ENCODE results near the gene AP3S2.
"Not testable (repeated sequence)": the region's sequence is repeated elsewhere in the genome, so short reads cannot be mapped to it uniquely, and the experiment has no call there.

Gene AP3S2

DNA sequence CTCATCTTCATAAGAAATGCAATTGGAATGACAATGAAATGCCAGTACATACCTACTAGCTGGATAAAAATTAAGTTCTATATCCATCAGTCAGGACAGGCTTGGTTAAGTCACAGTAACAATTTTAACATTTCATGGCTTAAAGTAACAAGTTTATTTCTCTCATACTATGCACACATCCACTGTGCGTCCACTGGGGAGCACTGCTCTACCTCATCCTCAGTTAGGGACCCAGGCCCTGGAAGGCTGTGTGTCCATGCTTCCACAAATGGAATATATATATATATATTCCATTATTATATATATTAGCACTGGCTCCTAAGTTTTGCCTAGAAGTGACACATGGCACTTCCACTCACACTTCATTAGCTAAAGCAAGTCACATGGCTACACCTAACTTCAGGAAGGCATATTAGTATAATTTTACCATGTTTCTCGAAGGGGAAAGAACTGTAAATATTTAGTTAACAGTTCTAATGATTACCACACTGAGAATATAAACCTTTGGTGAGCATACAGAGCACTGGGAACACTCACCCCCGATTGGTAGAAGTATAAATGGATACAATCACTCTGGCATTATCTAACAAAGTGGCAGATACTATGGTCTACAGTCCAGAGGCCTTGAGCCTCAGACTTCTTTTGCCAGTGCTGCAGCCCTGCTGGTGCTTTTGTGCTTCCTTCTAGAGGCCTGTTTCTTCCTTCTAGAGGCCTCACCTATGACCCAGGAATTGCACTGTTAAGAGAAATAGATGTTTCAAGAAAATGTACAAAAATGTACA lies 28.6 kb downstream of the AP3S2 start:
- no peak for TF ChIP-seq ZNF274 (IDR thresholded peaks at IDR 0.05; ENCODE audit: low read depth, low read length)
- no peak overlapping the region for H3K4me3 ChIP-seq (ENCODE audit: low read length)

DNA sequence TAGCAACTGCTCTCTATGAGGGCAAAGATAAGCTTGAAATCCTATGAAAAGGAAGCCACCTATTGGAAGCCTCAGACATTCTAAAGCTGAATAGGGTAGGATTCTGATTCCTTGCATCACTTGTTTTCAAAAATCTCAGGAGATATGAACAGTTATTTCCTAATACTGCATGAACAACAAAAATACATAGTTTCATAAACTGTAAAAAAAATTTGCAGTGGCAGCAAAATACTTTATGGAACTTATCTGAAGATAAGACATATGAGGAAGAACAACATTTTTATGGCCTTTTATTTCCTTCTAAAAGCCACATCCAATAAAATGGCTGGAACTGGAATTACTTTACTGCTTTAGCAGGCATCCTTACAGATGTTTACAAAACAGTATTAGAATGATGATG lies 29.9 kb downstream of the AP3S2 start:
- TF ChIP-seq ZNF274 (IDR thresholded peaks at IDR 0.05; ENCODE audit: low read depth, low read length) = no peak
- no peak overlapping the region for H3K4me3 ChIP-seq (ENCODE audit: low read length)

DNA sequence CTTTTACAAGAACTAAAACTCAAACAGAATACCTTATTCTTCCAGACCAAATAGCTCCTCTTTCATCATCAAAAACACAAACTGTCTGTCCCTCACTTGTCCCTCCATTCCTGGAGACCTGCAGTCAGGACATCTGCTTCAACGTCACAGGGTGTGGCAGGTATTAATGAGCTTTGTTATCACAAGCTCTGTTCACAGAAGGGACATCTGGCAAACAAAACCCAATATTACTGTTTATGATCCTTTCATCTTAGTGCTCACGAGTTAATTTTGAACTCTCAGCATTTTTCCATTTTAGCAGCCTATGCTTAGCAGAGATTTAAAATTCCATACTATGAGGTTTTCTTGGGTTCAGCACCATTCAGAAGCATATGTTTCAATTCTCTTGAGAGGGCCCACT lies 32.9 kb downstream of the AP3S2 start:
- H3K4me3 ChIP-seq (ENCODE audit: low read length) = no peak overlapping the region
- TF ChIP-seq ZNF274 (IDR thresholded peaks at IDR 0.05; ENCODE audit: low read depth, low read length) = no peak

DNA sequence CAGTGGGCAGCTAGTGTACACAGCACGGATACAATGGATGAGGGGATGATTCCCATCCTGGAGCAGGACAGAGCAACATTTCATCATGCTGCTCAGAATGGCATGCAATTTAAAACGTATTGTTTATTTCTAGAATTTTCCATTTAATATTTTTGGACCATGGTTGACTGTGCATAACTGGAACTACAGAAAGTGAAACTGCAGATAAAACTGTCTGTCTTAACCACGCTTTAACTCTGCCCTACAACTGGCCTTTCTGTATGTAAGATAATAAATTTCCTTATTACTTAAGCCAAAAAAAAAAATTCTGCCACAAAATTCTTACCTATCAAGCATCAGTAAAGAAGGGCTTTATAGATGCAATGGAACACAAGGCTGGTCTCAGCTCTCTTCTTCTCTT lies 33.4 kb downstream of the AP3S2 start:
- no peak overlapping the region for H3K4me3 ChIP-seq (ENCODE audit: low read length)
- TF ChIP-seq ZNF274 (IDR thresholded peaks at IDR 0.05; ENCODE audit: low read depth, low read length) = no peak

DNA sequence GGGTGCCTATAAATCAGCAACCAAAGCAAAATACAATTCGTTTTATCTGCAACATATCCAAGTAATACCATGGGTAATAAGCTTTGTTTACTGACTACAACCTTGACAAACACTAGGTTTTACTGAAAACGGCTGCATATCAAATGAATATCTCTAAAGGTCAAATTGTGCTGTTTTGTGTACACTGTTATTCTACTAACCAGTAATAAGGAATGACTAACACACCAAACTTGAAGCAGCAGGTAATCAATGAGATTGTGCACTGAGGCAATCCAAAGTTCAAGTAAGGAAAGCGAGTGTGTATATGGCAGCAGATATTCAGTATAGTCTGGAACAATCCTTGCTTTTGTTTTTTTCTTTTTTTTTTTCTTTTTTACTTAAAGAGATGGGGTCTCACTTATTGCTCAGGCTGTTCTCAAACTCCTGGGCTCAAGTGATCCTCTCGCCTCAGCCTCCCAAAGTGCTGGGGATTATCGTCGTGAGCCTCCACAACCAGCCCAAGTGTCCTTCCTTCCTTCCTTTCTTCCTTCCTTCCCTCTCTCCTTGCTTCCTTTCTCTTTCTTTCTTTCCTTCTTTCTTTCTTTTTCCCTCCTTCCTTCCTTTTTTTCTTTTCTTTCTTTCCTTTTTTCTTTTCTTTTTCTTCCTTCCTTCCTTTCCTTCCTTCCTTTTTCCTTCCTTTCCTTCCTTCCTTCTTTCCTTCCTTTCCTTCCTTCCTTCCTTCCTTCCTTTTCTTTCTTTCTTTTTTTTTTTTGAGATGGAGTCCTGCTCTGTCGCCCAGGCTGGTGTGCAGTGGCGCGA lies 34.9 kb downstream of the AP3S2 start:
- no peak overlapping the region for H3K4me3 ChIP-seq (ENCODE audit: low read length)
- no peak for TF ChIP-seq ZNF274 (IDR thresholded peaks at IDR 0.05; ENCODE audit: low read depth, low read length)

DNA sequence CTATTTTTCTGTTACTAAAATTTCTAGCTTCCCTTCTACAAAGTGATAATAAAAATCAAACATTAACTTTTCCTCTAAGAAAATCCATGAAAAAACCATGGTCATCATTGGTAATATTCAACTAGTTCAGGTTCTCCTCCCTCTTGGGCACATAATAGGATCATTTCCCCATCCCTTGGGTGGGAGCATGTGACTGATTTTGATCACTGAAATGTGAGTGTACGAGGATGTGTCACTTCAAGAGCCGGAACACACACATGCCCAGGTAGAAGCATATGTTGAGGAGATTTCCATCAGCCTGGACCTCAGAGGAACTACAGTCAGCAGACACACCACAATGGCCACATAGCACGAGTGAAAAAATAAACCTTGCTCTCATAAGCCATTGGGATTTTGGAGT lies 36.1 kb downstream of the AP3S2 start:
- no peak overlapping the region for H3K4me3 ChIP-seq (ENCODE audit: low read length)
- TF ChIP-seq ZNF274 (IDR thresholded peaks at IDR 0.05; ENCODE audit: low read depth, low read length) = no peak

DNA sequence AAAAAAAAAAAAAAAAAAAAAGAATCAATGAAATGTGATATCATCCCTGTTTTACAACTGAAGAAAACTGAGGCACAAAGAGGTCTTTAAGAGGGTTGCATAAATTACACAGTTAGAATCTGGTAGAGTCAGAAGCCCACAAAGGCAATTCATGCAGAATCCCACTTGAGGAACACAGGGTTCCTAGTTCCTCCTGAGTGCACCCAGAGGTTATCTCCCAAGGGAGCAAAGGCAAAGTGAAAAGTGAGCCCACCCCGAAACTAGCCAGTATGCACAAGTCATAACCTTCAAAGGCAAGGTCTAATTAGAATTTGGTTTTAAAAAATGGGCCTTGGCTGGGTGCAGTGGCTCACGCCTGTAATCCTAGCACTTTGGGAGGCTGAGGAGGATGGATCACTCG lies 37.8 kb downstream of the AP3S2 start:
- no peak overlapping the region for H3K4me3 ChIP-seq (ENCODE audit: low read length)
- TF ChIP-seq ZNF274 (IDR thresholded peaks at IDR 0.05; ENCODE audit: low read depth, low read length) = no peak

DNA sequence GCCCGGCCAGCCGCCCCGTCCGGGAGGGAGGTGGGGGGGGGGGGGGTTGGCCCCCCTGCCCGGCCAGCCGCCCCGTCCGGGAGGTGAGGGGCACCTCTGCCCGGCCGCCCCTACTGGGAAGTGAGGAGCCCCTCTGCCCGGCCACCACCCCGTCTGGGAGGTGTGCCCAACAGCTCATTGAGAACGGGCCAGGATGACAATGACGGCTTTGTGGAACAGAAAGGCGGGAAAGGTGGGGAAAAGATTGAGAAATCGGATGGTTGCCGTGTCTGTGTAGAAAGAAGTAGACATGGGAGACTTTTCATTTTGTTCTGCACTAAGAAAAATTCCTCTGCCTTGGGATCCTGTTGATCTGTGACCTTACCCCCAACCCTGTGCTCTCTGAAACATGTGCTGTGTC lies 38.9 kb downstream of the AP3S2 start:
- H3K4me3 ChIP-seq (ENCODE audit: low read length) = not testable (repeated sequence)

DNA sequence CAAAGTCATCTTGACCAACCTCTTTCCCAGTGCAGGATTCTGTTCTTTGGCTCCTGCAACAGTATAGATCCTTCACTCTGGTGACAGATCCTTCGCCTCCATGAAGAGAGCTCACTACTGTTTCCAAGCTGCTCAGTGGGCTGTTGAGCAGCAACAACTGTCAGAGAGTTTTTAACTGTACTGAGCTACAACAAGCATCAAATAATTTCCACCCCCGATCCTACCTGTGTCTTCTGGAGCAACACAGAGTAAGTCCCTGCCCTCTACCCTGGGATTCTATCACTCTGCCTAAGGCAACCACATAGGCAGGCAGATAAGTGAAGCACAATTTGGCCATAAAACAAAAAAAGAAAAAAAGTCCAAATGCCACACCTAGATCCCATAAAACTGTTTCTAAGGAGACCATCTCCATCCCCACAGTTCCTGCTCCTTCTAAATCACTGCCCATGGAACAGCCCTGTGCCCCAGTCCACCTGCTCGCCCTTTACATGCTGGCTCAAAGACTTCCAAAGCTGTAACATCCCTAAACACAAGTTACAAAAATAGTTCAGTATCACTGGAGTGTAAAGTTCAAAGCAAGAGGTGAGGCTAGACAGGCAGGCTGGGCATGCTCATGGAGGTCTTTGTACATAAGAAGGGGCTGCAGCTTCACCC lies 41.3 kb downstream of the AP3S2 start:
- no peak overlapping the region for H3K4me3 ChIP-seq (ENCODE audit: low read length)
- no peak for TF ChIP-seq ZNF274 (IDR thresholded peaks at IDR 0.05; ENCODE audit: low read depth, low read length)

DNA sequence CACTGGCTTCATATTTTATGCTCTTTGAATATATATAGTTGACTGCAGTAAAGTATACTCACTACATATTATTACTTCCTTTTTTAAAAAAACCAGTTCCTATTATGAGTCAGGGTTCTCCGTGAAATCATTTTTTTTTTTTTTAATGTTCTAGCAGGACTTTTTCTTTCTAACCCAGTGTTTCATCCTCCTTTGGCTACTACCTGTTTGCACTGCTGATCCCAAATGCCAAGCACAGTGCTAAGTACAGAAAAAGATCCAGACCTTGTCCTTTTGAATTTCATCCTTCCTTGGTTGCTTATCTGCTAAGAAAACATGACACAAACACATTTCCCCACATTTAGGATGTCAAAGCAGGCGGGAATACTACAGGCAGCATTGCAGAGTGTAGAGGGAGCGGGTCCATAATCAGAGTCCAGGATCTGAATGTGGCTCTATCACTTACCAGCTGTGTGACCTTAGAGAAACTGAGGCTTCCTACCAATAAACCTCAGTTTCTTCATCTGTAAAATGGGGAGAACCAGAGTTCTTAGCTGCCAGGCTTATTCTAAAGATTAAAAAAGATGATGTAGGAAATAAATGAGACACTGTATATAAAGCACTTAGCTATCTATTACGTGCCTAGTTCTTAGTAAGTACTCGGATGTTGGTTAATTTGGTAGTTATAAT lies 42.0 kb downstream of the AP3S2 start:
- H3K4me3 ChIP-seq (ENCODE audit: low read length) = no peak overlapping the region
- no peak for TF ChIP-seq ZNF274 (IDR thresholded peaks at IDR 0.05; ENCODE audit: low read depth, low read length)

DNA sequence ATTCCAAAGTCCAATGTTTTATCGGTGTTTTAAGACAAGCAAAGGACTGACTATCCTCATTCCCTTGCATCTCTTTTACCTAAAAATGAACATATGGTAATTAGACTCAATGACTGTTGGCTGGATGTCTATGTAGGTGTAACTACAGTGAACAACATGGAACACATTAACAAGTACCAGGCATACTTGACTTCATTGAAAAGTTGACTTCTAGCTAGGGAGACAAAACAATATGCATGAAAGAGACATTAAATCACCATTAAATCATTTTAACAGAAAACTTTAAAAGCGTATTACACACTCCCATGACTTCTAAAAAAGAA lies 44.9 kb downstream of the AP3S2 start:
- H3K4me3 ChIP-seq (ENCODE audit: low read length) = no peak overlapping the region
- no peak for TF ChIP-seq ZNF274 (IDR thresholded peaks at IDR 0.05; ENCODE audit: low read depth, low read length)

DNA sequence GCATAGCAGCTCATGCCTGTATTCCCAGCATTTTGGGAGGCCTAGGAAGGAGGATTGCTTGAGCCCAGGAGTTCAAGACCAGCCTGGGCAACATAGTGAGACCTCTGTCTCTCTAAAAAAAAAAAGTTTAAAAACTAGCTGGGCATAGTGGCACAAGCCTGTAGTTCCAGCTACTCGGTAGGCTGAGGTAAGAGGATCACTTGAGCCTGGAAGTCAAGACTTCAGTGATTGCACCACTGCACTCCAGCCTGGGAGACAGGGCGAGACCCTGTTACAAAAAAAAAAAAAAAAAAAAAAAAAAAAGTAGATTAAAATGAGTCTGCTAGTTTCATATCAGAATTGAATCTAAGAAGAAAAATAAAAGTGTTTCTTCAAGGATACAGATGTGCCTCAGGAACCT lies 46.7 kb downstream of the AP3S2 start:
- no peak for TF ChIP-seq ZNF274 (IDR thresholded peaks at IDR 0.05; ENCODE audit: low read depth, low read length)

DNA sequence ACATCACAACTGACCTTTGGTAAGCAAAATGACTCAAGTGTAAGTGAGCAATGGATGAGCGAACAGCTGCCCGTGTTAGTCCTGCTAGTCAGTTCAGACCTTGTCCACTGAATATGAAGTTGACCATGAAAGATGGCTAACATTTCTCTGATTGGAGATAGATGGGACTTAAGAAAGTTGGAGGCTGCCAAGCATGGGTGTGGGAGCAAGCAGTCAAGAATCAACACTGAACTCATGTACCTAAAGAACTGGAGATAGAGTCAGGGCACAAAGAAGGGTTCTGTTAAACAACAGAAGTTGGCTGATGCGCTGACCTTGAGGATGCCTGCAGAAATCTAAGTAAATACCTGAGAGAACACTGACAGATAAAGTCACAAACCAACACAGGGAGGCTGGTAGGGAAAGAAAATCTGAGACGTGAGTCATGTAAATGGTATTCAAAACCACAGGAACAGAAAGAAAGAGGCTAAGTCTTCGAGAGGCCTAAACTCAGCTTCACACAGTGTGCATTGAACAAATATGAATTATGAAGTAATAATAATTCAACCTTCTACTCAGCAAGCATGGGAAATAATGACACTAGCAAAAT lies 48.4 kb downstream of the AP3S2 start:
- H3K4me3 ChIP-seq (ENCODE audit: low read length) = no peak overlapping the region
- TF ChIP-seq ZNF274 (IDR thresholded peaks at IDR 0.05; ENCODE audit: low read depth, low read length) = no peak

More for the DNA sequence above, 46.7 kb downstream of the AP3S2 start:
- no peak overlapping the region for H3K4me3 ChIP-seq (ENCODE audit: low read length)

DNA sequence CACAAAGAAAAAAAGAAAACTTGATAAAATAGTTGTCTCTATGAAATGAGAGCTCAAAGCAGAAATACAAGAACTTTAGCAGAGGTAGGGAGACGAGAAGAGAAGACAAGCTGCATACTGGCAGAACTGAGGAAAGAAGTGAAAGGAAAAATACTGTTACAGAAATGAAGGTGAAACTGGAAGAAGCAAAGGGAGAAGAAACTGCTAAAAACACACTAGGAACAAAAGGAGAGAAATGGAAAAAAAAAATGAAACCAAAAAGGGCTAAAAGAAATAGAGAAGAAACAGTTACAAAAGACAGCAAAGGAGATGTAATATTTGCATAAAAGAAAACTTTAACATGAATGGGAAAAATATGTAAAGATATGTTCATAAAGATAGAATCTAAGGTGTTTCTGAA lies 51.8 kb downstream of the AP3S2 start:
- no peak overlapping the region for H3K4me3 ChIP-seq (ENCODE audit: low read length)
- TF ChIP-seq ZNF274 (IDR thresholded peaks at IDR 0.05; ENCODE audit: low read depth, low read length) = no peak

All from GM08714 (cell line).